ENCODE measurements around the gene DNAJC1. TPM values are rescaled to one million over a fixed set of nuclear protein-coding genes. Genes with fewer than 3 reads are reported as not detected.

The DNAJC1 gene
- total RNA-seq, 1 donor from 2014 or later: 103 TPM

DNA sequence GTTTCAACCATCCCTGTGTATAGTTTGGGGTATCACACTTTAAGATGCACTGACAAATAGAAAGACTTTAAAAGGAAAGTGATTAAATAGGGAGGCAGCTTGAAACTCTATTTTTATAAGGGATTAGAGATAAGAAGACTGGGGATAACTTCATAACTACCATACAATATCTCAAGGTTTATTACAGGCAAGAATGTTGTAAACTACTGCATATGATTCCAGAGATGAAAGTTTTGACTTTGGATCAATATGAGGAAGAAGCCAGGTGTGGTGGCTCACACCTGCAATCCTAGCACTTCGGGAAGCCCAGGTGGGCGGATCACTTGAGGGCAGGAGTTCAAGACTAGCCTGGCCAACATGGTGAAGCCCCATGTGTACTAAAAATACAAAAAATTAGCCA, 96.1 kb downstream of the DNAJC1 start:
- Histone ChIP-seq H3K27me3 (ENCODE audit: control insufficient read depth, insufficient read depth, low read length) (no peaks in the 10 kb centered on the region), H3K4me3 (ENCODE audit: low read depth, low read length) (no peak overlapping the region), H3K36me3 (ENCODE audit: control insufficient read depth, insufficient read depth, low read length) (no peaks in the 10 kb centered on the region)
- TF ChIP-seq, protein P1, sequence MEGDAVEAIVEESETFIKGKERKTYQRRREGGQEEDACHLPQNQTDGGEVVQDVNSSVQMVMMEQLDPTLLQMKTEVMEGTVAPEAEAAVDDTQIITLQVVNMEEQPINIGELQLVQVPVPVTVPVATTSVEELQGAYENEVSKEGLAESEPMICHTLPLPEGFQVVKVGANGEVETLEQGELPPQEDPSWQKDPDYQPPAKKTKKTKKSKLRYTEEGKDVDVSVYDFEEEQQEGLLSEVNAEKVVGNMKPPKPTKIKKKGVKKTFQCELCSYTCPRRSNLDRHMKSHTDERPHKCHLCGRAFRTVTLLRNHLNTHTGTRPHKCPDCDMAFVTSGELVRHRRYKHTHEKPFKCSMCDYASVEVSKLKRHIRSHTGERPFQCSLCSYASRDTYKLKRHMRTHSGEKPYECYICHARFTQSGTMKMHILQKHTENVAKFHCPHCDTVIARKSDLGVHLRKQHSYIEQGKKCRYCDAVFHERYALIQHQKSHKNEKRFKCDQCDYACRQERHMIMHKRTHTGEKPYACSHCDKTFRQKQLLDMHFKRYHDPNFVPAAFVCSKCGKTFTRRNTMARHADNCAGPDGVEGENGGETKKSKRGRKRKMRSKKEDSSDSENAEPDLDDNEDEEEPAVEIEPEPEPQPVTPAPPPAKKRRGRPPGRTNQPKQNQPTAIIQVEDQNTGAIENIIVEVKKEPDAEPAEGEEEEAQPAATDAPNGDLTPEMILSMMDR (IDR thresholded peaks at IDR 0.05; ENCODE audit: insufficient read depth, low read length, poor library complexity, severe bottlenecking): no peak
- no peak for DNase-seq (ENCODE audit: low read depth)

DNA sequence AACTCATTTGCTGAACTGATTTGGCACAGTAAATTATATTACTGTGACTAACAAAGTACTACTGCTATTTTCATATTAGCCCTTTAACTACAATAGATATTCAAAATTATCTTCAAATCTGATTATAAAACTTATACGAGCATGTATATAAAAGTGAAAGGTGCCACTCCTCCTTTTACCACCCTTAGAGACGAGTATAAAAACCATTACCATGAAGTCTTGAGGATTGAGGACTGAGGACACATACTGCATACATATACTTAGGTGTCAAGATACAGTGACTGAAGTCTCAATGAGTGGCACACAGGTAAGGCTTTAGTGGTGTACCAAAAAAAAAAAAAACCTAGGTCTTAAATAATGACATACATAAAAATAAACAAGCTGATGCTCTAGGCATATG, 98.6 kb downstream of the DNAJC1 start:
- H3K27me3 ChIP-seq (ENCODE audit: control insufficient read depth, insufficient read depth, low read length): no peaks in the 10 kb centered on the region
- TF ChIP-seq, protein P1 (IDR thresholded peaks at IDR 0.05; ENCODE audit: insufficient read depth, low read length, poor library complexity, severe bottlenecking): no peak
- H3K36me3 ChIP-seq (ENCODE audit: control insufficient read depth, insufficient read depth, low read length): no peaks in the 10 kb centered on the region
- no peak for DNase-seq (ENCODE audit: low read depth)
- no peak overlapping the region for H3K4me3 ChIP-seq (ENCODE audit: low read depth, low read length)

DNA sequence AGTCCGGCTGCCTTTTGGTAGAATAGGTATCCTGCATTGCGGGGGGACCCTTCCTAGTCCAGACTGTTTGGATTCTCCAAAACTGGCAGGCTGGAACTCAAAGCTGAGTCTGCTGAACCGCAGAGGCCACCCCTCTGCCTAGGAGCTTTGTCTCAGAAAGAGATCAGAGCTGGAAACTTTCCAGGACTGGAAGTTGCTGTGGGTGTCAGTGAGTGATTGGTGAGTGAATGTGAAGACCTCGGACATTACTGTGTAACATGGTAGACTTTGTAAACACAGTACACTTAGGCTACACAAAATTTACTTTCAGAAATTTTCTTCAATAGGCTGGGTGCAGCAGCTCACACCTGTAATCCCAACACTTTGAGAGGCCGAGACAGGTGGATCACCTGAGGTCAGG, 103.8 kb downstream of the DNAJC1 start:
- no peak for DNase-seq (ENCODE audit: low read depth)
- Histone ChIP-seq H3K4me3 (ENCODE audit: low read depth, low read length) (no peak overlapping the region), H3K27me3 (ENCODE audit: control insufficient read depth, insufficient read depth, low read length) (no peaks in the 10 kb centered on the region), H3K36me3 (ENCODE audit: control insufficient read depth, insufficient read depth, low read length) (no peaks in the 10 kb centered on the region)
- TF ChIP-seq, protein P1 (IDR thresholded peaks at IDR 0.05; ENCODE audit: insufficient read depth, low read length, poor library complexity, severe bottlenecking): no peak

DNA sequence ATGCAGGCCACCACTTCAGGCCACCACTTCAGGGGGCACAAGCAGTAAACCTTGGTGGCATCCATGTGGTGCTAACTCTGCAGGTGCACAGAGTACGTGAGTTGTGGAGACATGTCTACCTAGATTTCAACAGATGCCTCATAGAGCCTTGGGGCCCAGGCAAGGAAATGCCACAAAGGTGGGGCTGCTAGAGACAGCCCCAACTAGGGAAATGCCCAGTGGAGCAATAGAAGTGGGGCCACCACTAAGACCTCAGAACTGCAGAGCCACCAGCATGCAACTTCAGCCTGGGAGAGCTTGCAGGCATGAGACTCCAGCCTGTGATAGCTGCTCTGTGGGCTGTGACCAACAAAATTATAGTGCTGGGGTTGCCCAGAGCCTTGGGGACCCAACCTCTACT, 107.6 kb downstream of the DNAJC1 start:
- Histone ChIP-seq H3K36me3 (ENCODE audit: control insufficient read depth, insufficient read depth, low read length) (no peaks in the 10 kb centered on the region), H3K4me3 (ENCODE audit: low read depth, low read length) (no peak overlapping the region), H3K27me3 (ENCODE audit: control insufficient read depth, insufficient read depth, low read length) (no peaks in the 10 kb centered on the region)
- DNase-seq (ENCODE audit: low read depth): no peak
- TF ChIP-seq, protein P1 (IDR thresholded peaks at IDR 0.05; ENCODE audit: insufficient read depth, low read length, poor library complexity, severe bottlenecking): no peak

DNA sequence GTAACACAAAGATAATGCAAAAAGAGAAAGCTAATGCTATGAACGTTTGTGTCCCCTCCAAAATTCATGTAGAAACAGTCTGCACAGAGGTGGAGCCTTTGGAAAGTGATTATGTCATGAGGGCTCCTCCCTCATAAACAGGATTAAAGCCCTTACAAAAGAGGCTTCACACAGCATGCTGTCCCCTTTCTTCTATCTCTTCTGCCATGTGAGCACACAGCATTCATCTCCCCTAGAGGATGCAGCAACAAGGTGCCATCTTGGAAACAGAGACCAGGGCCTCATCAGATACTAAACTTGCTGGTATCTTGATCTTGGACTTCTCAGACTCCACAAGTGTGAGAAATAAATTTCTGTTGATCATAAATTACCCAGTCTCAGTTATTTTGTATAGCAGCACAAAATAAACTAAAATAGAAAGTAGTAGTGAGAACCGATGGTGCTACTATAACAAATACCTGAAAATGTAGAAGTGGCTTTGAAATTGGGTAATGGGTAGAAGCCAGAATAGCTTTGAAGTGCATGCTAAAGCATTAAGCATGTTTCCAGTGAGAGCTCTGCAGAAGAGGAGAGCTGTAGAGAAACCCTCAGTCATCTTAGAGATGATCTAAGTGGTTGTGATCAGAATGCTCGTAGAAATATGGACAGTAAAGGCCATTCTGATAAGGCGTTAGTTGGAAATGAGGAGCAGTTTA, 108.7 kb downstream of the DNAJC1 start:
- H3K27me3 ChIP-seq (ENCODE audit: control insufficient read depth, insufficient read depth, low read length): no peaks in the 10 kb centered on the region
- H3K36me3 ChIP-seq (ENCODE audit: control insufficient read depth, insufficient read depth, low read length): no peaks in the 10 kb centered on the region
- TF ChIP-seq, protein P1 (IDR thresholded peaks at IDR 0.05; ENCODE audit: insufficient read depth, low read length, poor library complexity, severe bottlenecking): no peak
- H3K4me3 ChIP-seq (ENCODE audit: low read depth, low read length): no peak overlapping the region
- no peak for DNase-seq (ENCODE audit: low read depth)

DNA sequence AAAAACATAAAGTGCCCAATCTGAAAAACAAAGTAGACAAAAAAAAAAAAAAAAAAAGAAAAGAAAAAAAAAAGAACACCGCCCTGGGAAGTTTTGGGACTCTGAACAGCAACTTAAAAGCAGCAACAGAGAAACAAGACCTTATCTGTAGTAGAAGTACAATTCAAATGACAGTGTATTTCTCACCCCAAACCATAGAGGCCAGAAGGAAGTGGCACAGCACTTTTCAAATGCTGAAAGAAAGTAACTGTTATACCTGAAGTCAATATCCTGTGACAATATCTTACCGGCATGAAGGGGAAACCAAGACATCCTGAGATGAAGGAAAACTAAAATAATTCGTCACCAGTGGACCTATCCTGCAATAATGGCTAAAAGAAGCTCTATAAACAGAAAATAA, 112.1 kb downstream of the DNAJC1 start:
- no peaks in the 10 kb centered on the region for H3K36me3 ChIP-seq (ENCODE audit: control insufficient read depth, insufficient read depth, low read length)
- TF ChIP-seq, protein P1 (IDR thresholded peaks at IDR 0.05; ENCODE audit: insufficient read depth, low read length, poor library complexity, severe bottlenecking): no peak

More for the DNA sequence above, 112.1 kb downstream of the DNAJC1 start:
- Histone ChIP-seq H3K4me3 (ENCODE audit: low read depth, low read length) (no peak overlapping the region), H3K27me3 (ENCODE audit: control insufficient read depth, insufficient read depth, low read length) (no peaks in the 10 kb centered on the region)
- no peak for DNase-seq (ENCODE audit: low read depth)
